GM12865 (cell line): ENCODE data around the gene KRTAP10-2.

ENCODE experiments used
- DNase-seq: peaks from one replicate; pipeline ENCODE4 v3.0.0; 2010; ENCODE audit warnings: low read depth
- H3K4me3 ChIP-seq: 2 replicates; pipeline ENCODE4 v1.5.1; 2011; ENCODE audit warnings: mild to moderate bottlenecking, low read depth, low read length, control low read depth
- CTCF ChIP-seq: IDR thresholded peaks from 2 replicates; pipeline ENCODE4 v1.5.1; 2011; ENCODE audit warnings: low read length, control low read depth, low read depth, inconsistent platforms; ENCODE audit not compliant: insufficient read depth; ENCODE audit errors: missing control alignments

KRTAP10-2 gene

GRCh38 chr21:44572959-44573583 lies 21.8 kb upstream of the KRTAP10-2 start:
- no peak for TF ChIP-seq CTCF
- no peak for DNase-seq
- no peak overlapping the region for H3K4me3 ChIP-seq

GRCh38 chr21:44571844-44572782 lies 20.8 kb upstream of the KRTAP10-2 start:
- TF ChIP-seq CTCF, result no peak
- H3K4me3 ChIP-seq, result no peak overlapping the region
- DNase-seq, result no peak

GRCh38 chr21:44571296-44571695 lies 20.0 kb upstream of the KRTAP10-2 start:
- no peak for DNase-seq
- no peak for TF ChIP-seq CTCF
- no peak overlapping the region for H3K4me3 ChIP-seq

GRCh38 chr21:44569861-44570517 lies 18.7 kb upstream of the KRTAP10-2 start:
- DNase-seq, result no peak
- TF ChIP-seq CTCF, result no peak
- H3K4me3 ChIP-seq, result no peak overlapping the region

GRCh38 chr21:44568667-44569556 lies 17.6 kb upstream of the KRTAP10-2 start:
- DNase-seq, result no peak
- no peak overlapping the region for H3K4me3 ChIP-seq
- TF ChIP-seq CTCF, result no peak

- no peak for DNase-seq
- no peak for TF ChIP-seq CTCF
- no peak overlapping the region for H3K4me3 ChIP-seq
These were observed 17.0 kb upstream of the KRTAP10-2 start for GRCh38 chr21:44568261-44568660.
